ENCODE results near the gene MMP15.

GRCh38 chr16:58082381-58082780, 56.8 kb downstream of the MMP15 start:
- no peak for TF ChIP-seq CTCF (IDR thresholded peaks at IDR 0.05)
- no peak for TF ChIP-seq POLR2A (IDR thresholded peaks at IDR 0.05)
- TF ChIP-seq EP300 (IDR thresholded peaks at IDR 0.05) = no peak
